Thyroid gland (tissue), 4 donors: ENCODE measurements around the gene IL22. TPM values are rescaled to one million over a fixed set of nuclear protein-coding genes. Genes with fewer than 3 reads are reported as not detected.

Experiments
- DNase-seq, 2 donors: peaks; one replicate each; pipeline ENCODE4 v3.0.0-alpha.2; 2019
- H3K27ac ChIP-seq, 3 donors: fragments of 200-600 bp; sonication (generic); 1 replicate in 2 of 3; 2 replicates in 1 of 3; pipeline ENCODE4 v1.5.1; 2016 to 2019; ENCODE audit warnings: mild to moderate bottlenecking in 1 of 3, moderate library complexity in 1 of 3
- H3K27me3 ChIP-seq: fragments of 200-600 bp; sonication (generic); one replicate; pipeline ENCODE4 v1.5.1; 2019
- H3K36me3 ChIP-seq, 2 donors: fragments of 200-600 bp; sonication (generic); one replicate each; pipeline ENCODE4 v1.5.1; 2016 to 2019
- H3K4me1 ChIP-seq, 2 donors: fragments of 200-600 bp; sonication (generic); one replicate each; pipeline ENCODE4 v1.5.1; 2017 to 2019
- H3K4me3 ChIP-seq, 3 donors: fragments of 200-600 bp; sonication (generic); replicated peaks in 1 of 3; 1 replicate in 2 of 3; 2 replicates in 1 of 3; pipeline ENCODE4 v1.5.1; 2016; ENCODE audit warnings: mild to moderate bottlenecking in 1 of 3
- H3K9me3 ChIP-seq: fragments of 200-600 bp; sonication (generic); one replicate; pipeline ENCODE4 v1.5.1; 2017
- CTCF ChIP-seq, 6 experiments: fragments of 200-600 bp in 3 of 6; fragments of 450-650 bp in 3 of 6; sonication (generic) in 3 of 6; IDR thresholded peaks; one replicate each; pipeline ENCODE4 v1.5.1; 2016 to 2019; ENCODE audit warnings: antibody characterized with exemption in 6 of 6, mild to moderate bottlenecking in 2 of 6, inconsistent platforms in 1 of 6, moderate library complexity in 1 of 6
- POLR2A ChIP-seq, 2 donors: fragments of 450-650 bp; IDR thresholded peaks; one replicate each; pipeline ENCODE4 v1.6.1; 2017; ENCODE audit warnings: antibody characterized with exemption in 2 of 2, mild to moderate bottlenecking in 2 of 2, moderate library complexity in 1 of 2
- whole genome bisulfite sequencing, 2 donors: methylation state at CpG; one replicate each; pipeline ENCODE4 v1.1.5; 2017; 5-methylcytosine and 5-hydroxymethylcytosine counted together
- intact Hi-C: fragments of 100-400 bp; cut with DNase I; formaldehyde crosslinking; loops from one replicate; pipeline ENCODE4 v1.15.1; 2023
- total RNA-seq, 4 donors: library from RNA; depleted of rRNA; stranded (reverse); fragments of >200 nt; gene quantifications; one replicate each; pipeline ENCODE4 v1.2.3, GENCODE V29; 2016

IL22 gene
- total RNA-seq, 4 donors from 2014 or later: not detected

DNA sequence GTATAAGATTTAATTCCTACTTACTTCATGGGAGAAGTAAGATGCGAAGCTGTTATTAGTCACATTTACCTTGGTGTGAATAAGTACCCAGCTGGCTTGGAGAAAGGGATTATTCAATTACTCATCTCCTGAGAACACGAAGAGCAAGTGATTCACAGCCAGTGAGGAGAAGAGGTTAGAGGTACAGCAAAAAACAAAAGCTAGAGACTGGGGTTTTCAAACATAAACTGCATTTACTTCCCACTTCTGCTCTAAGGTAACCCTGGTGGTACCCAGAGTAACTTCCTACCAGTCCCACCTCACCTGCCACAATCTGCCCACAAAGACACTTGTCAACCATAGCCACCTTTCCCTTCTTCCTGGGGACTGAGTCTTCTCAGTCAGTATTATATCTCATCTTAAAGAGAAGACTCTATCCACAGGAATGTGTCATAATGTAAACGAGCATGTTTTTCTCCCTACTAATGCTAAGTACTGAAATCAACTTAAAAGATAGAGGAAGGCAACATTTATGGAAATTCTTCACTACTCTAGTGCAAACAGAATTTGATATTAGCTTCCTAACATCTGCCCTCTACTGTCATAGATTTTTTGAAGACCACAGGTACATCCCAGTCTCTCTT lies 6.0 kb upstream of the IL22 start:
- no peaks in the 10 kb centered on the region for H3K27me3 ChIP-seq
- H3K27ac ChIP-seq: no peak overlapping the region
- H3K4me1 ChIP-seq: peaks cover 5 to 8% of the 10 kb centered on the region in 2 donors
- H3K36me3 ChIP-seq: no peaks in the 10 kb centered on the region
- H3K9me3 ChIP-seq: no peaks in the 10 kb centered on the region
- H3K4me3 ChIP-seq: no peak overlapping the region
- WGBS, 2 donors: 82 to 88% methylated on average over 3 of the region's 3 CpGs
- intact Hi-C loops: no loop called here
- TF ChIP-seq CTCF (IDR thresholded peaks at IDR 0.05) (no peak), POLR2A (IDR thresholded peaks at IDR 0.05) (no peak)
- DNase-seq: no peak

- no peak overlapping the region for H3K4me3 ChIP-seq
- 94% methylated on average over 5 of the region's 5 CpGs for WGBS, 2 donors
- no peak for DNase-seq
- H3K4me1 ChIP-seq: no peaks in the 10 kb centered on the region
- H3K27ac ChIP-seq: no peak overlapping the region
- no peaks in the 10 kb centered on the region for H3K27me3 ChIP-seq
- H3K9me3 ChIP-seq: no peaks in the 10 kb centered on the region
- TF ChIP-seq CTCF (IDR thresholded peaks at IDR 0.05) (no peak), POLR2A (IDR thresholded peaks at IDR 0.05) (no peak)
- no peaks in the 10 kb centered on the region for H3K36me3 ChIP-seq
- intact Hi-C loops: no loop called here
Measured at GRCh38 chr12:68252077-68252476, 1.3 kb downstream of the IL22 start.

- H3K36me3 ChIP-seq: no peaks in the 10 kb centered on the region
- H3K9me3 ChIP-seq: no peaks in the 10 kb centered on the region
- no peak for DNase-seq
- WGBS, 2 donors: 77 to 80% methylated on average over 3 of the region's 3 CpGs
- H3K27me3 ChIP-seq: no peaks in the 10 kb centered on the region
- peaks cover 10 to 12% of the 10 kb centered on the region in 2 donors for H3K4me1 ChIP-seq
- no peak overlapping the region for H3K4me3 ChIP-seq
- intact Hi-C loops: no loop called here
- TF ChIP-seq POLR2A (IDR thresholded peaks at IDR 0.05): no peak
- no peak for TF ChIP-seq CTCF (IDR thresholded peaks at IDR 0.05)
- H3K27ac ChIP-seq: no peak overlapping the region
Measured at GRCh38 chr12:68250454-68250853, 3.0 kb downstream of the IL22 start.

GRCh38 chr12:68247785-68248184 lies 5.6 kb downstream of the IL22 start:
- H3K27ac ChIP-seq: no peak overlapping the region
- H3K4me1 ChIP-seq: peaks cover 10 to 20% of the 10 kb centered on the region in 2 donors
- H3K4me3 ChIP-seq: no peak overlapping the region
- intact Hi-C loops: no loop called here
- H3K36me3 ChIP-seq: no peaks in the 10 kb centered on the region
- no peak for DNase-seq
- H3K9me3 ChIP-seq: no peaks in the 10 kb centered on the region
- TF ChIP-seq CTCF (IDR thresholded peaks at IDR 0.05) (no peak), POLR2A (IDR thresholded peaks at IDR 0.05) (no peak)
- no peaks in the 10 kb centered on the region for H3K27me3 ChIP-seq

- no peak overlapping the region for H3K27ac ChIP-seq
- intact Hi-C loops: no loop called here
Measured at GRCh38 chr12:68246350-68246749, 7.1 kb downstream of the IL22 start.

More at GRCh38 chr12:68246350-68246749, 7.1 kb downstream of the IL22 start:
- TF ChIP-seq CTCF (IDR thresholded peaks at IDR 0.05) (no peak), POLR2A (IDR thresholded peaks at IDR 0.05) (no peak)
- DNase-seq: no peak
- WGBS, 2 donors: 76 to 87% methylated on average over 6 of the region's 6 CpGs
- H3K9me3 ChIP-seq: no peaks in the 10 kb centered on the region
- H3K27me3 ChIP-seq: no peaks in the 10 kb centered on the region
- no peak overlapping the region for H3K4me3 ChIP-seq
- H3K36me3 ChIP-seq: no peaks in the 10 kb centered on the region
- H3K4me1 ChIP-seq: peaks cover 10 to 20% of the 10 kb centered on the region in 2 donors
